Liver (tissue), 9 donors: ENCODE data around the gene P2RX7. TPM values are rescaled to one million over a fixed set of nuclear protein-coding genes. Genes with fewer than 3 reads are reported as not detected.

Source experiments
- DNase-seq: peaks from one replicate; pipeline ENCODE4 v3.0.0-alpha.2; 2017; ENCODE audit warnings: low spot score
- H3K27ac ChIP-seq, 2 donors: one replicate each; pipeline ENCODE4 v1.7.0; 2013; ENCODE audit warnings: inconsistent platforms in 2 of 2, low read length in 2 of 2, control low read depth in 1 of 2, low read depth in 1 of 2, mild to moderate bottlenecking in 1 of 2
- H3K27me3 ChIP-seq, 4 donors: one replicate each; pipeline versions ENCODE4 v1.6.1 to v1.7.0; 2013; ENCODE audit warnings: low read length in 3 of 4, inconsistent platforms in 1 of 4, mild to moderate bottlenecking in 1 of 4, moderate library complexity in 1 of 4; ENCODE audit not compliant: control insufficient read depth in 4 of 4, insufficient read depth in 4 of 4
- H3K36me3 ChIP-seq, 4 donors: one replicate each; pipeline versions ENCODE4 v1.6.1 to v1.7.0; 2013; ENCODE audit warnings: low read length in 3 of 4, mild to moderate bottlenecking in 3 of 4, low read depth in 1 of 4, moderate library complexity in 1 of 4; ENCODE audit not compliant: control insufficient read depth in 4 of 4, insufficient read depth in 3 of 4
- H3K4me1 ChIP-seq, 4 donors: one replicate each; pipeline versions ENCODE4 v1.6.1 to v1.7.0; 2013; ENCODE audit warnings: low read length in 3 of 4, mild to moderate bottlenecking in 3 of 4, moderate library complexity in 1 of 4; ENCODE audit not compliant: control insufficient read depth in 4 of 4, insufficient read depth in 4 of 4
- H3K4me3 ChIP-seq, 3 donors: one replicate each; pipeline versions ENCODE4 v1.6.1 to v1.7.0; 2013; ENCODE audit warnings: low read length in 3 of 3, control low read depth in 1 of 3, low read depth in 1 of 3, mild to moderate bottlenecking in 1 of 3
- H3K9ac ChIP-seq, 2 donors: one replicate each; pipeline ENCODE4 v1.7.0; 2013; ENCODE audit warnings: low read length in 2 of 2, mild to moderate bottlenecking in 2 of 2, moderate library complexity in 2 of 2, control low read depth in 1 of 2, low read depth in 1 of 2
- H3K9me3 ChIP-seq, 4 donors: one replicate each; pipeline versions ENCODE4 v1.6.1 to v1.7.0; 2013; ENCODE audit warnings: low read length in 3 of 4; ENCODE audit not compliant: control insufficient read depth in 4 of 4
- ATF3 ChIP-seq: IDR thresholded peaks from 2 replicates; pipeline ENCODE4 v1.6.1; 2016; ENCODE audit warnings: antibody characterized with exemption
- CTCF ChIP-seq: fragments of 150-350 bp; IDR thresholded peaks from 2 replicates; pipeline ENCODE4 v1.5.1; 2017; ENCODE audit warnings: improper control_type of control experiment, low read depth, low read length; ENCODE audit not compliant: missing input control
- EGR1 ChIP-seq, 2 donors: IDR thresholded peaks; 2 replicates each; pipeline ENCODE4 v1.6.1; 2016 to 2018; ENCODE audit warnings: antibody characterized with exemption in 2 of 2, low read depth in 2 of 2
- FOXA1 ChIP-seq: IDR thresholded peaks from 2 replicates; pipeline ENCODE4 v1.6.1; 2016; ENCODE audit warnings: antibody characterized with exemption
- FOXA2 ChIP-seq: IDR thresholded peaks from 2 replicates; pipeline ENCODE4 v1.6.1; 2016; ENCODE audit warnings: antibody characterized with exemption
- GABPA ChIP-seq, 2 donors: IDR thresholded peaks in 1 of 2; conservative IDR thresholded peaks in 1 of 2; 2 replicates each; pipeline ENCODE4 v1.6.1; 2016; ENCODE audit warnings: antibody characterized with exemption in 2 of 2, mild to moderate bottlenecking in 1 of 2, moderate library complexity in 1 of 2
- HNF4A ChIP-seq, 2 donors: conservative IDR thresholded peaks; 2 replicates each; pipeline ENCODE4 v1.6.1; 2016; ENCODE audit warnings: antibody characterized with exemption in 2 of 2, mild to moderate bottlenecking in 2 of 2
- HNF4G ChIP-seq: IDR thresholded peaks from 2 replicates; pipeline ENCODE4 v1.6.1; 2016; ENCODE audit warnings: antibody characterized with exemption
- JUND ChIP-seq, 2 donors: IDR thresholded peaks; 2 replicates each; pipeline ENCODE4 v1.6.1; 2016; ENCODE audit warnings: antibody characterized with exemption in 2 of 2
- MAX ChIP-seq: IDR thresholded peaks from 2 replicates; pipeline ENCODE4 v1.6.1; 2016; ENCODE audit warnings: antibody characterized with exemption
- NR2F2 ChIP-seq: IDR thresholded peaks from 2 replicates; pipeline ENCODE4 v1.6.1; 2016; ENCODE audit warnings: antibody characterized with exemption
- RAD21 ChIP-seq, 2 donors: IDR thresholded peaks; 2 replicates each; pipeline ENCODE4 v1.6.1; 2016; ENCODE audit warnings: antibody characterized with exemption in 2 of 2, mild to moderate bottlenecking in 2 of 2
- REST ChIP-seq: IDR thresholded peaks from 2 replicates; pipeline ENCODE4 v1.6.1; 2016; ENCODE audit warnings: antibody characterized with exemption, mild to moderate bottlenecking
- RXRA ChIP-seq, 2 donors: IDR thresholded peaks; 2 replicates each; pipeline ENCODE4 v1.6.1; 2017 to 2018; ENCODE audit warnings: antibody characterized with exemption in 2 of 2, mild to moderate bottlenecking in 1 of 2
- SP1 ChIP-seq: IDR thresholded peaks from 2 replicates; pipeline ENCODE4 v1.6.1; 2018; ENCODE audit warnings: antibody characterized with exemption, mild to moderate bottlenecking
- TAF1 ChIP-seq: conservative IDR thresholded peaks from 2 replicates; pipeline ENCODE4 v1.6.1; 2016; ENCODE audit warnings: antibody characterized with exemption, mild to moderate bottlenecking
- YY1 ChIP-seq: IDR thresholded peaks from 2 replicates; pipeline ENCODE4 v1.6.1; 2016; ENCODE audit warnings: antibody characterized with exemption, mild to moderate bottlenecking
- ZBTB33 ChIP-seq: IDR thresholded peaks from 2 replicates; pipeline ENCODE4 v1.6.1; 2016; ENCODE audit warnings: antibody characterized with exemption
- WGBS: extraction: QIAGEN DNeasy Blood & Tissue Kit; methylation state at CpG from one replicate; pipeline ENCODE4 v1.1.7; 2013; 5-methylcytosine and 5-hydroxymethylcytosine counted together
- polyA plus RNA-seq, 2 donors: library from polyadenylated mRNA; stranded (reverse) in 1 of 2; unstranded in 1 of 2; fragments of 200-250 nt in 1 of 2; fragments of >200 nt in 1 of 2; fragmentation: Nextera tagmentation in 1 of 2; extraction: Ambion mirVana in 1 of 2; gene quantifications; one replicate each; pipeline versions ENCODE4 v1.2.1 to v1.2.3, GENCODE V29; 2013 to 2015
- total RNA-seq, 2 donors: library from RNA; depleted of rRNA; stranded (reverse); fragments of >200 nt; gene quantifications; one replicate each; pipeline ENCODE4 v1.2.3, GENCODE V29; 2014
- donor health status: healthy.
- donor health status: healthy.
- donor health status: healthy.
- donor health status: healthy.
- donor health status: healthy.

The P2RX7 gene
- total and polyA plus RNA-seq, 4 donors = 1.2 to 3.2 (median 2.2) TPM

GRCh38 chr12:121115530-121115929, 17.1 kb upstream of the P2RX7 start:
- peaks cover 2 to 23% (median 15%) of the 10 kb centered on the region in 4 donors for H3K4me1 ChIP-seq
- H3K9ac ChIP-seq = no peak overlapping the region
- WGBS = 92% methylated on average over 4 of the region's 4 CpGs
- H3K4me3 ChIP-seq = no peak overlapping the region
- no peak overlapping the region for H3K27ac ChIP-seq
- no peak for DNase-seq
- no peaks in the 10 kb centered on the region for H3K36me3 ChIP-seq
- H3K9me3 ChIP-seq = no peaks in the 10 kb centered on the region
- TF ChIP-seq HNF4A (conservative IDR thresholded peaks at IDR 0.05) = no peak
- TF ChIP-seq REST = no peak
- no peak for TF ChIP-seq TAF1
- no peak for TF ChIP-seq CTCF
- no peak for TF ChIP-seq NR2F2
- TF ChIP-seq RXRA (IDR thresholded peaks at IDR 0.05) = no peak
- TF ChIP-seq GABPA (IDR thresholded peaks at IDR 0.05 in 1 of 2, conservative IDR thresholded peaks at IDR 0.05 in 1 of 2) = no peak
- TF ChIP-seq ATF3 = no peak
- TF ChIP-seq ZBTB33 = no peak
- no peak for TF ChIP-seq HNF4G
- no peak for TF ChIP-seq SP1
- TF ChIP-seq FOXA2 = no peak
- TF ChIP-seq MAX = no peak
- TF ChIP-seq YY1 = no peak
- TF ChIP-seq FOXA1 = no peak
- no peak for TF ChIP-seq RAD21 (IDR thresholded peaks at IDR 0.05)
- no peak for TF ChIP-seq EGR1 (IDR thresholded peaks at IDR 0.05; ENCODE audit: low read depth in 2 of 2)
- TF ChIP-seq JUND (IDR thresholded peaks at IDR 0.05) = no peak
- no peaks in the 10 kb centered on the region for H3K27me3 ChIP-seq
